DND-41 (cell line): ENCODE results near the gene IGFBP6.

Experiments
- ATAC-seq: fragments of 200-7000 bp; cut with Tn5 transposase; 3 replicates; pipeline ENCODE4 v1.9.1; 2021; ENCODE audit warnings: low read depth; ENCODE audit not compliant: insufficient read depth
- DNase-seq: peaks from one replicate; pipeline ENCODE4 v3.0.0-alpha.2; 2020
- H2AFZ ChIP-seq: 2 replicates; pipeline ENCODE4 v1.6.0; 2012; ENCODE audit warnings: low read depth, low read length
- H3K27ac ChIP-seq: 2 replicates; pipeline ENCODE4 v1.5.1; 2012; ENCODE audit warnings: low read length, inconsistent platforms
- H3K27me3 ChIP-seq: fragments of 200-600 bp; sonication (generic); 2 replicates; pipeline ENCODE4 v1.6.0; 2012; ENCODE audit warnings: low read length, mild to moderate bottlenecking, inconsistent platforms; ENCODE audit not compliant: insufficient read depth, poor library complexity
- H3K36me3 ChIP-seq: 2 replicates; pipeline ENCODE4 v1.5.1; 2012; ENCODE audit warnings: low read length, inconsistent platforms; ENCODE audit not compliant: insufficient read depth
- H3K4me1 ChIP-seq: 2 replicates; pipeline ENCODE4 v1.5.1; 2012; ENCODE audit warnings: mild to moderate bottlenecking, low read length; ENCODE audit not compliant: insufficient read depth
- H3K4me2 ChIP-seq: 2 replicates; pipeline ENCODE4 v1.6.0; 2012; ENCODE audit warnings: mild to moderate bottlenecking, moderate library complexity, low read length, inconsistent platforms; ENCODE audit not compliant: insufficient read depth
- H3K4me3 ChIP-seq, 2 experiments: fragments of 200-600 bp in 1 of 2; shearing (Covaris generic) in 1 of 2; 2 replicates each; pipeline ENCODE4 v1.5.1; 2012 to 2016; ENCODE audit warnings: inconsistent platforms in 2 of 2, low read length in 2 of 2, mild to moderate bottlenecking in 2 of 2, low read depth in 1 of 2, moderate library complexity in 1 of 2
- H3K79me2 ChIP-seq: 2 replicates; pipeline ENCODE4 v1.6.0; 2012; ENCODE audit warnings: low read length, inconsistent platforms; ENCODE audit not compliant: insufficient read depth
- H3K9ac ChIP-seq: 2 replicates; pipeline ENCODE4 v1.6.0; 2012; ENCODE audit warnings: low read depth, mild to moderate bottlenecking, inconsistent platforms, low read length, moderate library complexity
- H3K9me3 ChIP-seq: 2 replicates; pipeline ENCODE4 v1.5.1; 2012; ENCODE audit warnings: low read length, moderate library complexity, mild to moderate bottlenecking, inconsistent platforms; ENCODE audit not compliant: insufficient read depth, severe bottlenecking
- H4K20me1 ChIP-seq: 2 replicates; pipeline ENCODE4 v1.6.0; 2012; ENCODE audit warnings: low read length; ENCODE audit not compliant: insufficient read depth
- CTCF ChIP-seq: IDR thresholded peaks from 2 replicates; pipeline ENCODE4 v1.5.1; 2012; ENCODE audit warnings: borderline replicate concordance, low read length, moderate library complexity, mild to moderate bottlenecking; ENCODE audit not compliant: poor library complexity, severe bottlenecking; ENCODE audit errors: extremely low read depth
- EZH2 ChIP-seq: IDR thresholded peaks from 3 replicates; pipeline ENCODE4 v1.6.1; 2012; ENCODE audit warnings: borderline replicate concordance, low read depth, mild to moderate bottlenecking, moderate library complexity, low read length, inconsistent platforms; ENCODE audit not compliant: severe bottlenecking

Gene IGFBP6

DNA sequence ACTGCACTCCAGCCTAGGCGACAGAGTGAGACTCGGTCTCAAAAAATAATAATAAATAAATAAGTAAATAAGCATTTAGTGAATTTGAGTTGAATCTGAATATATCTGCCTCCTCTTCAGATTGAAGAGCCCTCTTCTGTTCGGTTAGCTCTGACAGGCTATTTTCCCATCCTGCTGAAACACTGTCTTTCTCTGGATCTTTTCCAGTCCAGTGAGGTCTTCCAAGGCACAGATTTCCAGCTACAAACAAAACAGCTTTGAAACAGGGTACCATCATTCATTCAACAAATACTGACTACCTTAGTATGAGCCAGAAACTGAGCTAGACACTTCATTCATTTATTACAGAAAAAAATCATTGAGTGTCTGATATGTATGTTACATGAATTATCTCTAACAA is 11.1 kb upstream of the IGFBP6 start:
- no peak overlapping the region for H3K27ac ChIP-seq
- DNase-seq: no peak
- H4K20me1 ChIP-seq: no peaks in the 10 kb centered on the region
- H3K27me3 ChIP-seq: peaks cover 17% of the 10 kb centered on the region
- TF ChIP-seq EZH2 (no peak), CTCF (no peak)
- no peak overlapping the region for H3K4me2 ChIP-seq
- H3K4me3 ChIP-seq: no peak overlapping the region
- ATAC-seq: no peak
- no peaks in the 10 kb centered on the region for H3K4me1 ChIP-seq
- no peaks in the 10 kb centered on the region for H3K36me3 ChIP-seq
- H3K9me3 ChIP-seq: no peaks in the 10 kb centered on the region
- H3K79me2 ChIP-seq: no peaks in the 10 kb centered on the region
- H2AFZ ChIP-seq: no peak overlapping the region
- H3K9ac ChIP-seq: no peak overlapping the region

- H3K9ac ChIP-seq: no peak overlapping the region
These were observed 7.4 kb upstream of the IGFBP6 start for GRCh38 chr12:53090105-53090504.

DNA sequence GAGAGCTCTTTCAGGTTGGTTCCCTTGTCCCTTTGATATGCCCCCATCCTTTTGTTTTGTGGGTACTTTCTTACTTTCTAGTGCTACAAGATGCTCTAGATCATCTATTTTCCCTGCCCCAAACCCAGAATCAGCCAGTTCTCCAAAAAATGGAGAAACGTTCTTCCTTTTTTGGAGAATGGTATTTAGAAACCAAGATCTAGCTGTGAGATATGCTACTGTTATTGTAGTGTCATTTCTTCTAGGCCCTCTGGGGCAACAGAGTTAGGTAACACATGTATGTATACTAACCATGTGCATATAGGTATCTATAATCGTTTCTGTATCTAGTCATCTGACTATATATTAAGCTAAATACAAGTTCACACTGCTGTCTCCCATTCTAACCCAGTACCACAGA is 6.9 kb upstream of the IGFBP6 start:
- no peak for ATAC-seq
- Histone ChIP-seq H3K27ac (no peak overlapping the region), H3K4me1 (no peaks in the 10 kb centered on the region)

More at GRCh38 chr12:53090105-53090504, 7.4 kb upstream of the IGFBP6 start:
- no peaks in the 10 kb centered on the region for H3K4me1 ChIP-seq
- no peak overlapping the region for H2AFZ ChIP-seq
- H3K4me3 ChIP-seq: no peak overlapping the region
- no peaks in the 10 kb centered on the region for H3K9me3 ChIP-seq
- no peaks in the 10 kb centered on the region for H4K20me1 ChIP-seq
- no peaks in the 10 kb centered on the region for H3K79me2 ChIP-seq
- H3K27me3 ChIP-seq: peaks cover 22% of the 10 kb centered on the region
- TF ChIP-seq CTCF (no peak), EZH2 (no peak)
- H3K27ac ChIP-seq: no peak overlapping the region
- ATAC-seq: no peak
- H3K4me2 ChIP-seq: no peak overlapping the region
- DNase-seq: no peak
- H3K36me3 ChIP-seq: no peaks in the 10 kb centered on the region

More for the DNA sequence above, 6.9 kb upstream of the IGFBP6 start:
- no peak overlapping the region for H3K4me2 ChIP-seq
- H3K79me2 ChIP-seq: no peaks in the 10 kb centered on the region
- no peak overlapping the region for H2AFZ ChIP-seq
- no peak overlapping the region for H3K4me3 ChIP-seq
- no peak for TF ChIP-seq CTCF
- TF ChIP-seq EZH2: no peak
- H3K36me3 ChIP-seq: no peaks in the 10 kb centered on the region
- H3K27me3 ChIP-seq: peaks cover 22% of the 10 kb centered on the region
- no peak for DNase-seq
- H4K20me1 ChIP-seq: no peaks in the 10 kb centered on the region
- H3K9ac ChIP-seq: no peak overlapping the region
- H3K9me3 ChIP-seq: no peaks in the 10 kb centered on the region
